NB4 (cell line): Measurements from ENCODE around the gene MSL2.
"Not testable (repeated sequence)": the region's sequence is repeated elsewhere in the genome, so short reads cannot be mapped to it uniquely, and the experiment has no call there.

Experiments
- DNase-seq: peaks from one replicate; pipeline ENCODE4 v3.0.0; 2010; ENCODE audit warnings: low read depth
- H3K4me3 ChIP-seq: one replicate; pipeline ENCODE4 v1.5.1; 2011; ENCODE audit warnings: mild to moderate bottlenecking, low read depth, low read length, moderate library complexity
- CTCF ChIP-seq: IDR thresholded peaks from one replicate; pipeline ENCODE4 v1.5.1; 2012; ENCODE audit warnings: low read depth, low read length
- MAX ChIP-seq: IDR thresholded peaks from 2 replicates; pipeline ENCODE4 v1.6.1; 2011; ENCODE audit warnings: low read depth, low read length
- MYC ChIP-seq: IDR thresholded peaks from 2 replicates; pipeline ENCODE4 v1.6.1; 2011; ENCODE audit warnings: low read depth, low read length
- POLR2A ChIP-seq: IDR thresholded peaks from 2 replicates; pipeline ENCODE4 v1.6.1; 2011; ENCODE audit warnings: mild to moderate bottlenecking; ENCODE audit not compliant: insufficient read length; ENCODE audit errors: extremely low read depth

Gene MSL2

GRCh38 chr3:136235545-136235944 is 39.4 kb upstream of the MSL2 start:
- H3K4me3 ChIP-seq: no peak overlapping the region
- TF ChIP-seq MYC (no peak), MAX (no peak)
- no peak for DNase-seq

GRCh38 chr3:136232413-136232812 is 36.3 kb upstream of the MSL2 start:
- DNase-seq: no peak
- no peak overlapping the region for H3K4me3 ChIP-seq
- TF ChIP-seq MAX: no peak
- no peak for TF ChIP-seq CTCF
- TF ChIP-seq POLR2A: no peak
- TF ChIP-seq MYC: no peak

- not testable (repeated sequence) for H3K4me3 ChIP-seq, DNase-seq
Measured at GRCh38 chr3:136222746-136223145, 26.6 kb upstream of the MSL2 start.

GRCh38 chr3:136211547-136211946 is 15.4 kb upstream of the MSL2 start:
- no peak for TF ChIP-seq CTCF
- no peak for TF ChIP-seq MYC
- no peak for TF ChIP-seq MAX
- TF ChIP-seq POLR2A: no peak
- no peak overlapping the region for H3K4me3 ChIP-seq
- DNase-seq: no peak

GRCh38 chr3:136209921-136210320 is 13.8 kb upstream of the MSL2 start:
- H3K4me3 ChIP-seq: no peak overlapping the region
- no peak for TF ChIP-seq MAX
- no peak for TF ChIP-seq CTCF
- no peak for TF ChIP-seq POLR2A
- no peak for TF ChIP-seq MYC
- DNase-seq: no peak

GRCh38 chr3:136207489-136208115 is 11.5 kb upstream of the MSL2 start:
- TF ChIP-seq MYC (no peak), CTCF (no peak), MAX (no peak), POLR2A (no peak)

GRCh38 chr3:136199219-136199618 is 3.1 kb upstream of the MSL2 start:
- not testable (repeated sequence) for DNase-seq

More at GRCh38 chr3:136207489-136208115, 11.5 kb upstream of the MSL2 start:
- no peak for DNase-seq
- H3K4me3 ChIP-seq: no peak overlapping the region

GRCh38 chr3:136198462-136199078 is 2.4 kb upstream of the MSL2 start:
- DNase-seq, H3K4me3 ChIP-seq: not testable (repeated sequence)

More at GRCh38 chr3:136199219-136199618, 3.1 kb upstream of the MSL2 start:
- H3K4me3 ChIP-seq: not testable (repeated sequence)
